Type B pancreatic cell (in vitro differentiated cells): ENCODE measurements around the gene C1orf232. TPM values are rescaled to one million over a fixed set of nuclear protein-coding genes. Genes with fewer than 3 reads are reported as not detected.

Experiments used
- DNase-seq: peaks from one replicate; pipeline ENCODE4 v3.0.0; 2021; ENCODE audit warnings: mixed read lengths; ENCODE audit not compliant: unreplicated experiment; ENCODE audit errors: extremely low spot score
- H3K27ac Mint-ChIP-seq: 2 replicates; pipeline ENCODE4 v1.8.0; 2021; ENCODE audit warnings: mild to moderate bottlenecking, mixed read lengths
- H3K27me3 Mint-ChIP-seq: 2 replicates; pipeline ENCODE4 v1.8.0; 2021; ENCODE audit warnings: mixed read lengths
- H3K36me3 Mint-ChIP-seq: 2 replicates; pipeline ENCODE4 v1.8.0; 2021; ENCODE audit warnings: mixed read lengths
- H3K4me1 Mint-ChIP-seq: one replicate; pipeline ENCODE4 v1.8.0; 2021; ENCODE audit warnings: mixed read lengths; ENCODE audit not compliant: unreplicated experiment
- H3K4me3 Mint-ChIP-seq: 2 replicates; pipeline ENCODE4 v1.8.0; 2021; ENCODE audit warnings: mild to moderate bottlenecking, mixed read lengths
- H3K9me3 Mint-ChIP-seq: 2 replicates; pipeline ENCODE4 v1.8.0; 2021; ENCODE audit warnings: mixed read lengths
- CTCF ChIP-seq: fragments of 200-600 bp; sonication (generic); conservative IDR thresholded peaks from 2 replicates; pipeline ENCODE4 v1.5.0; 2021; ENCODE audit warnings: antibody characterized with exemption, mild to moderate bottlenecking
- total RNA-seq: library from RNA; stranded (reverse); gene quantifications from 2 replicates; pipeline ENCODE4 v1.2.1, GENCODE V29; 2021; ENCODE audit warnings: low replicate concordance

Gene C1orf232
- total RNA-seq, 1 donor from 2014 or later = 1.0 TPM

- no peak overlapping the region for H3K27ac Mint-ChIP-seq
- peaks cover 24% of the 10 kb centered on the region for H3K4me1 Mint-ChIP-seq
- H3K27me3 Mint-ChIP-seq = peaks cover 18% of the 10 kb centered on the region
- H3K36me3 Mint-ChIP-seq = no peaks in the 10 kb centered on the region
- DNase-seq = no peak
- TF ChIP-seq CTCF = no peak
- no peak overlapping the region for H3K4me3 Mint-ChIP-seq
- no peaks in the 10 kb centered on the region for H3K9me3 Mint-ChIP-seq
Observed at GRCh38 chr1:26203642-26204318, 35.0 kb upstream of the C1orf232 start.

DNA sequence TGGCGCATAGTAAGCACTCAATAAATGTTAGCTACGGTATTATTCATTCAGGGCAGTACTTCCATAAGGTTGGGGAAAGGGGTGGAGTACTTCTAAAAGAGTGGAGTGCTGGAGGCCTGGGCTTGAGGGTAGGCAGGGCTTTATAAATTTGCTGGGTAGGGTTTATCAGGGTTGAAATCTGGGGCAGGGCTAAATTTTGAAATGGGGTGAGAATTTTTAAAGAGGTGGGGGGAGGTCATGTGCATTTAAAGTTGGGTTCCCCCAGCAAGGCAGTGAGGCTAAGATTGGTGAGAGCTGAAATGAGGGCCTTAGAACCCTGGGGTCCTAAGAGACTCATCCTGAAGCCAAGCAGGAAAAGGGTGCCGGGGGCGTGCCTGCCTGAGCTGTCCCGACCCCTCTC, 31.6 kb upstream of the C1orf232 start:
- Mint-ChIP-seq H3K27ac (peak overlapping the region; percentile 32), H3K27me3 (peaks cover 18% of the 10 kb centered on the region), H3K4me1 (peaks cover 24% of the 10 kb centered on the region), H3K36me3 (no peaks in the 10 kb centered on the region), H3K9me3 (no peaks in the 10 kb centered on the region), H3K4me3 (no peak overlapping the region)
- TF ChIP-seq CTCF = no peak
- DNase-seq = no peak

DNA sequence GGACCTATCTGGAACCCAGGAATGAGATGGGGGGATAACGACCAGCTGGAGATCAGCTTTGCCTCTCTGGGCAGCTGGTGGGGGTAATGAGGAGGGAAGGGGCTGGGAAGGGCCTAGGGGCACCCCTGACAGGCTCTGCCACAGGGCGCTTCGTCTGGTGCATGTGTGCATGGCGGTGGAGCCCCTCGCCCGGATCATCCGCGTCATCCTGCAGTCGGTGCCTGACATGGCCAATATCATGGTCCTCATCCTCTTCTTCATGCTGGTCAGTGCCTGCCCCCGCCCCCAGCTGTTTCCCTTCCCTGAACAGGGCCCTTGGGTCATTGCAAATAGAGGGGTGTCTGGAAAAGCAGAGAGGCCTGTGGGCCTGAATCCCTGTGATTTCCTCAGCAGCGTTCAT, 29.1 kb upstream of the C1orf232 start:
- TF ChIP-seq CTCF = no peak
- H3K36me3 Mint-ChIP-seq = no peaks in the 10 kb centered on the region
- no peak overlapping the region for H3K4me3 Mint-ChIP-seq
- H3K9me3 Mint-ChIP-seq = no peaks in the 10 kb centered on the region
- peaks cover 6% of the 10 kb centered on the region for H3K27me3 Mint-ChIP-seq
- H3K27ac Mint-ChIP-seq = no peak overlapping the region
- DNase-seq = no peak
- peaks cover 24% of the 10 kb centered on the region for H3K4me1 Mint-ChIP-seq

DNA sequence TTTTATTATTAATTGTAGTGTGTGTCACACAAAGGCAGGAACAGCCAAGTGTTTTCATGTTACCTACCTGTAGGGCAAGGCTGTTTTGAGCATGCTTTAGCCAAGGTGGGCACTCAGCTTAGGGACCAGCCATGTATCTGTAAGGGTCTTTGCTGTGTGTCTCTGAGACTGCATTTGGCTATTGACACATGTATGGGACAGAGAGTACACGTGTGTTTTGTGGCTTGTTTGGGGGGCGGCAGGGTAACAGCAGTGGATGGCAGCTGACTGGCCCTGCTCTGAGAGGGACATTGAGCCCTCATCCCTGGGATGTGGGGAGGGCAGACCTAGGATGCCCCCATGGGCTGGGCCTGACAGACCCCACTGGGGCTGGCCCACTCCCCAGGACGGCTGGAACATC, 28.5 kb upstream of the C1orf232 start:
- no peak for TF ChIP-seq CTCF
- no peaks in the 10 kb centered on the region for H3K9me3 Mint-ChIP-seq
- H3K4me3 Mint-ChIP-seq = no peak overlapping the region
- H3K27me3 Mint-ChIP-seq = peaks cover 1% of the 10 kb centered on the region
- no peak overlapping the region for H3K27ac Mint-ChIP-seq
- DNase-seq = no peak
- H3K36me3 Mint-ChIP-seq = no peaks in the 10 kb centered on the region
- peaks cover 24% of the 10 kb centered on the region for H3K4me1 Mint-ChIP-seq

DNA sequence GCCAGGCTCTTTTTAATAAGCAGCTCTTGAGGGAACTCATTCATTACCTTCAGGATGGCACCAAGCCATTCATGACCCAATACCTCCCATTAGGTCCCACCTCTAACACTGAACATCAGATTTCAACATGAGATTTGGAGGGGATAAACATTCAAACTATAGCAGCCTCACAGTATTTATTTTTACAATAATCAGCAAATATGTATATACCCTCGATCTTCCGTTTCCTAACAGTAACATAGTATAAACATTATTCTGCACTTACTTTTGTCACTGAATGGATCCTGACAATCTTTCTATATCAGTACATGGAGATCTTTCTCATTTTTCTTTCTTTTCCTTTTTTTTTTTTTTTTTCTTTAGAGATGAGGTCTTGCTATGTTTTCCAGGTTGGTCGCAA, 27.0 kb upstream of the C1orf232 start:
- Mint-ChIP-seq H3K36me3 (no peaks in the 10 kb centered on the region), H3K27ac (no peak overlapping the region), H3K9me3 (no peaks in the 10 kb centered on the region), H3K4me1 (peaks cover 11% of the 10 kb centered on the region), H3K27me3 (no peaks in the 10 kb centered on the region), H3K4me3 (no peak overlapping the region)
- TF ChIP-seq CTCF = no peak
- no peak for DNase-seq

DNA sequence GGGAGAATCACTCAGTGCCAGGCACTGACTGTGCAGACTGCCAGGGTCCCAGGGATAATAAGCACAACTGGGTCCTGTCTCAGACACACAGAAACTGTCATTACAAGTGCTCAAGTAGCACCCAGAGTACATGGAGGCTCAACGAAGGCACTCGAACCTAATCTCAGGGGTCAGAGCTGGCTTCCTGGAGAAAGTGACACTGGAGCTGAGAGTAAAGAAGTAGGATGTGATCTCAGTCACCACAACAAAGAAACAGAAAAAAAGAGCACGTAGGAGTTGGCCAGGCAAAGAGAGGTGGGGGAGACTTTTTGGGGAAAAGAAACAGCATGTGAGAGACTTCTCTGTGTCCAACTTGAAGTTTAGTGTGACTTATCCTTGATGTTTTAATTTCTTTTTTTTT, 23.0 kb upstream of the C1orf232 start:
- no peak for TF ChIP-seq CTCF
- Mint-ChIP-seq H3K36me3 (no peaks in the 10 kb centered on the region), H3K4me3 (no peak overlapping the region), H3K4me1 (no peaks in the 10 kb centered on the region), H3K27ac (no peak overlapping the region), H3K27me3 (no peaks in the 10 kb centered on the region), H3K9me3 (no peaks in the 10 kb centered on the region)
- no peak for DNase-seq
